GM20000 (cell line): ENCODE results near the gene SRSF7.

ENCODE experiments used
- DNase-seq: peaks from one replicate; pipeline ENCODE4 v3.0.0; 2012; ENCODE audit warnings: low spot score
- CTCF ChIP-seq: IDR thresholded peaks from 2 replicates; pipeline ENCODE4 v1.5.1; 2012; ENCODE audit warnings: mild to moderate bottlenecking, control low read depth; ENCODE audit errors: extremely low read depth, missing control alignments

The SRSF7 gene

GRCh38 chr2:38754049-38754448 lies 2.9 kb upstream of the SRSF7 start:
- no peak for DNase-seq
- TF ChIP-seq CTCF = no peak

- TF ChIP-seq CTCF = no peak
- DNase-seq = no peak
These were observed 642 bp upstream of the SRSF7 start for GRCh38 chr2:38751596-38752410.

- DNase-seq = peak; percentile 65
- TF ChIP-seq CTCF = no peak
These were observed 910 bp downstream of the SRSF7 start for GRCh38 chr2:38750011-38750890.

- no peak for TF ChIP-seq CTCF
- no peak for DNase-seq
These were observed 2.0 kb downstream of the SRSF7 start for GRCh38 chr2:38748943-38749804.

GRCh38 chr2:38748391-38748790 lies 2.8 kb downstream of the SRSF7 start:
- no peak for DNase-seq
- no peak for TF ChIP-seq CTCF

- TF ChIP-seq CTCF = no peak
- no peak for DNase-seq
These were observed 3.3 kb downstream of the SRSF7 start for GRCh38 chr2:38747819-38748218.
